Measurements from ENCODE around the gene NRXN2.

The NRXN2 gene

GRCh38 chr11:64767344-64768299 lies 44.6 kb upstream of the NRXN2 start:
- peak; percentile 72 for TF ChIP-seq CTCF (IDR thresholded peaks at IDR 0.05; ENCODE audit: low read depth, low read length)
- peak; percentile 79 to 83 for DNase-seq (ENCODE audit: low read depth in 2 of 2)
- no peak overlapping the region for H3K4me3 ChIP-seq (replicated peaks in 1 of 2; ENCODE audit: low read depth in 2 of 2, low read length in 2 of 2)

DNA sequence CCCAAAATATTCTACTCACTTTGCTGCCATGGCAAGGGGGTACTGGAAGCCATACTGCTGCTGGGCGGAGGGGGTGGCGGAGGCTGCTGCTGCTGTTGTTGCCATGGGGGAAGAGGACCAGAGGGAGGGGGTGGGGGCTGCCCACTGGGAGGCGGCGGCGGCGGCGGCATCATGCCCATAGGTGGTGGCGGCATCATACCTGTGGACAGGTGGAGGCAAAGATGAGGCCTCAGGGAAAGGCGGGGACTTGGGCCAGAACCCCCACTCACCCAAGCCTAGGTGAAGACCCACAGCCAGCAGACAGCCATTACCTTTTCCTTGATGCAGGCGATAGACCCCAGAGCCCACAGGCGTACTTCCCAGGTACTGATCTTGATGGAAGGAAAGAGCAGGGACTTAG lies 43.9 kb upstream of the NRXN2 start:
- no peak overlapping the region for H3K4me3 ChIP-seq (replicated peaks in 1 of 2; ENCODE audit: low read depth in 2 of 2, low read length in 2 of 2)
- no peak for TF ChIP-seq CTCF (IDR thresholded peaks at IDR 0.05; ENCODE audit: low read depth, low read length)
- DNase-seq (ENCODE audit: low read depth in 2 of 2): no peak

DNA sequence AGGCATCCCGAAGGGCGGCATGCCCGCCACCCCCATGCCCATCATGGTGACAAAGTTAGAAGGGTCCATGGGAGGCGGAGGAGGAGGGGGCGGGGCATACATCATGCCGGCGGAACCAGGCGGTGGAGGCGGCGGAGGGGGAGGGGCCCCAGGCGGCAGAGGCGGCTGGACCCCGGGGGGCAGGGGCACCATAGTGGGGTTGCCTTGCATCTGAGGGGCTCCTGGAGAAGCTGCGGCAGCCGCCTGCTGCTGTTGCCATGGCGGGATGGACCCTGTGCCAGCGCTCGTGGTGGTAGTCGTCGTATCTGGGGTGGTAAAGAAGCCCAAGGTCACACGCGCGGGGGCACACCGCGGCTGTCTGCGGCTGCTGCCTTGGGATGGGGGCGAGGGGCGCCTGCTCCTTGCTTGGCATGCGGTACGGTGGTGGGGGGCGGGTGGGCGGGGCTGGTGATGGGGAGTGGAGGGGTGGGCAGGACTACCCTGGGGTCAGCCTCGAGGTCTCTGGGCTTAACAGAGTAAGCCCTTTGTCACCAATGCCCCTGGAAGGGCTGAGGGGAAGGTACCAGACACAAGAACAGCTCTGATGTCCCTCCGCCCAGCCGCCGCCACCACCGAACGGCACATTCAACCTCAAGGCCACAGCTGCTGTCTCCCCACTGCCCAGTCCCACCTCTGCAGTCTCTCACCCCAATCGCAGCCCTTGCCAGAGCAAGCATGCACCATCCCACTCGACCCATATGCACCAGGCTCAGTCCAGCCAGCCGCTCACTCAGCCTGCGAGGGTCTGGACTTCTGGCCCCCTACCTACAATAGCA lies 43.1 kb upstream of the NRXN2 start:
- TF ChIP-seq CTCF (IDR thresholded peaks at IDR 0.05; ENCODE audit: low read depth, low read length): no peak
- DNase-seq (ENCODE audit: low read depth in 2 of 2): no peak
- H3K4me3 ChIP-seq (replicated peaks in 1 of 2; ENCODE audit: low read depth in 2 of 2, low read length in 2 of 2): no peak overlapping the region

GRCh38 chr11:64765291-64765850 lies 42.4 kb upstream of the NRXN2 start:
- H3K4me3 ChIP-seq (replicated peaks in 1 of 2; ENCODE audit: low read depth in 2 of 2, low read length in 2 of 2): no peak overlapping the region
- peak; percentile 18 for TF ChIP-seq CTCF (IDR thresholded peaks at IDR 0.05; ENCODE audit: low read depth, low read length)
- DNase-seq (ENCODE audit: low read depth in 2 of 2): no peak

DNA sequence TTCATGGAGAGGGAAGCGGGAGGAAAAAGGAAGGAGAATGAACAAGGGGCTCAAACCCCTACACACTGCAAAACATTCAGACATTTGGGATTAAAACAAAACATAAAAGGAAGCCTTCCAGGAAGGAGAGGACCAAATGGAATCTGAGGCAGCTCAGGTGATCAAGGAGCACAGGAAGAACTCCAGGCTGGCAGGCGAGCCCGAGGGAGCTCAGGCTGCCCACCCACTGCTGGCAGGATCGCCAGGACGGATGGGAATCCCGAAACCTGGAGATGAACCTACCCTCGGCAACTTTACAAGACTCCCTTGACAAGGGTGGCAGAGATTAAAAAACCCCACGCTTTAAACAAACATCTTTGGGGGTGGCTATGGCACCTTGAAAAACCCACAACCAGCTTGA lies 41.8 kb upstream of the NRXN2 start:
- TF ChIP-seq CTCF (IDR thresholded peaks at IDR 0.05; ENCODE audit: low read depth, low read length): no peak
- no peak overlapping the region for H3K4me3 ChIP-seq (replicated peaks in 1 of 2; ENCODE audit: low read depth in 2 of 2, low read length in 2 of 2)
- no peak for DNase-seq (ENCODE audit: low read depth in 2 of 2)

- DNase-seq (ENCODE audit: low read depth in 2 of 2): no peak
- TF ChIP-seq CTCF (IDR thresholded peaks at IDR 0.05; ENCODE audit: low read depth, low read length): no peak
- no peak overlapping the region for H3K4me3 ChIP-seq (replicated peaks in 1 of 2; ENCODE audit: low read depth in 2 of 2, low read length in 2 of 2)
Measured at GRCh38 chr11:64764040-64764611, 41.1 kb upstream of the NRXN2 start.

All from cardiac fibroblast (primary cell).